Amygdala (tissue), 56 donors: Measurements from ENCODE around the gene DHX35.
"Not testable (repeated sequence)": the region's sequence is repeated elsewhere in the genome, so short reads cannot be mapped to it uniquely, and the experiment has no call there.

Experiments
- DNase-seq, 56 donors: peaks; one replicate each; lab custom pipeline; 2025; lab: John Stamatoyannopoulos, UW

The DHX35 gene

GRCh38 chr20:38940644-38941043 is 21.5 kb upstream of the DHX35 start:
- no peak for DNase-seq

- no peak for DNase-seq
Observed at GRCh38 chr20:38941726-38942389, 20.3 kb upstream of the DHX35 start.

DNA sequence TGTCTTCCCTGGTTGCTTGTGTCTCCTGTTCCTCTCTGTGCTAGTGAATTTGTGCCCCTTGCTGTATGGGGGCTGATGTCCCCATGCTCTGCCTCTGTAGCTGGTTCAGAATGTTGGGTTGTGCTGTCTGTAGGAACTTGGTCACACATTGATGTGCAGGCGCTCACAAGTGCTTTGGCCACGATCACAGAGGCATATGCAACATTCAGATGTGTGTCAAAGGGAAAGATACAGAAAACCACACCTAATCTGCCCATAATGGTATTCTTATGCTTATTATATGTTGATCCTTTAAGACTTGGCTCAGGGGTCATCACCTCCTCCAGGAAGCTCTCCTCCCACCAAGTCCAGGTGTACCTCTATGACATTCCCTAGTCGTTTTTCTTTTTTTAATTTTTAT is 17.1 kb upstream of the DHX35 start:
- no peak for DNase-seq

DNA sequence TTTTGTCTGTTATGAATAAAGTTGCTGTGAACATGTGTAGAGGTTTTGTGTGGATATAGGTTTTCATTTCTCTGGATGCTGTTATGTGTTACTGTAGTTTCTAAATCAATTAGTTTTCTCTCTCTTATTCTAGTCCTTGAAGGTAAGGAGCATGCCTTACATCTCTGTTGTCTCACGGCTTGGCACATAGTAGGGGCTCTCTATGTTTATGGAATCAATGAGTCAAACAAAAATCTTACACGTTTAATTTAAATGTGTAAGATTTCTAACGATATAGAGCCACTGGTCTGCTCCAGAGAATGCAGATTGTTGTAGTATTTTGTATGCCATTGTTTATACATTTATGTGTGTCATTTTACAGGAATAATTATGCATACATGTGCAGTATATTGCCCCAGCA is 15.3 kb upstream of the DHX35 start:
- no peak for DNase-seq

DNA sequence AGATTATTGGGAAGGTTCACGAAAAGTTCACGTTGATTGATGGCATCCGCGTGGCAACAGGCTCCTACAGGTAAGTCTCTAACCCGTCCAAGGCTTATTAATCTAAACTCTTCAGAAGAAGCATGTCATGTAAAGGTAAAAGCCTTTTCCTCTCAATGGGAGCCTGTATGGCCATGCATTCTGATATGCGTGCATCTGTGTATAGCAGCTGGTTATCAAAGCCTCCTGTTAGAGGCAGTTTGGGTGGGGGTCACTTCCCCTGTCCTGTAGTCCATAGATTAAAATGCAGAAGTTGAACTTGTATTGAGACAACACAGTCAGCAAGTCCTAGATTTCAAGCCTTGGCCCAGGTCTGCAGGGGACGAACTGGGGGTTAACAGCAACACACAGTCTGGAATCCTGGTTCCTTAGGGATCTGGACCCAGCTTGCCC is 14.2 kb upstream of the DHX35 start:
- no peak for DNase-seq

DNA sequence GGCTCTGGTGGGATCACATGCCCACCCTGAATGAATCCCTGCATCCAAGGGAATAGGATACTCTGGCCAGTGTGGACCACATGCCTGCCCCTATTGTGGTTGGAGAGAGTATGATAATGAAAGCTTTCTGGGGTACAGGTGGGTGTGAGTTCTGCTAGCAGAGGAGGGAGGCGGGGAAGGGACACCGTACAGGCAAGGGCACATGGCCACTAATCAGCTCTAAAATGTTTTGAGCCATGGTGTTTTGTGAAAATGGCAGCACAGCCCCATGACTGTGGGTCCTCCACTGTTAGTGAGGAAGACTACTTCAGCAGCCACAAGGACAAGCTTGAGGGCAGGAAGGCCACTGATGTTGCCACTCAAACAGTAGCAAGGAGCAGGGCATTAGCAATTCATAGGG is 11.9 kb upstream of the DHX35 start:
- DNase-seq = no peak

- no peak for DNase-seq
Observed at GRCh38 chr20:38951611-38952010, 10.5 kb upstream of the DHX35 start.

GRCh38 chr20:38952153-38952552 is 10.0 kb upstream of the DHX35 start:
- no peak for DNase-seq

DNA sequence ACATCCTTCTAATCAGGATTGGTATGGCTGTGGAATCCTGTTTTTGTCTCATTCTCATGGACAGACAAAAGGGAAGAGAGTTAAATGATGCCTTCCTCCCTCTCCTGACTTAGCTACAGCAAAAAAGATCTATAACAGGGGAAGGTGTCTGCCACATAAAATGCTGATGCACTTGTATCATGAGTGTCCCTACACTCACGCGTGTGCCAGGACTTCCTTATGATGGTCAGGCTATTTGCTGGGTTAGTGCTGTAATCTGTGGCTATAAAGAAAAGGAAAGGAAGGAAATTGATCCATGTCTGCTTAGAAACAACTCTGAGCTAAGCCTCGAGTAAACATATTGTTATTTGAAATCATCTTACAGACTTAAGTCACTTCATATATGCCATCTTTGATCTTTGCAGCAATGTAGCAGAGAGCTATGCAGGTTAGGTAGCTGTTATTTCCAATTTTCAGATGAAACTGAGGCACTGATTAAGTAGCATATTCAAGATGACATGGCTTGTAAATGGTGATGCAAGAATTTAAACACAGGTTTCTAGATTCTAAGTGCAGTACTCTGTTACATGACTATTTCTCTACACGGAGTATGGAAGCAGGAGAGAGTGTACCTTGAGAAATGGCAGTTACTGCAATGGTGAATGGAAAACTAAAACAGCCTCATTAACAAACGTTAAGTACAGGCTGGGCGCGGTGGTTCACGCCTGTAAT is 8.4 kb upstream of the DHX35 start:
- DNase-seq = no peak

- no peak for DNase-seq
Observed at GRCh38 chr20:38957235-38957876, 4.8 kb upstream of the DHX35 start.

- DNase-seq = no peak
Observed at GRCh38 chr20:38957915-38958485, 4.1 kb upstream of the DHX35 start.

GRCh38 chr20:38960187-38960687 is 1.9 kb upstream of the DHX35 start:
- not testable (repeated sequence) for DNase-seq

GRCh38 chr20:38961530-38962043 is 557 bp upstream of the DHX35 start:
- DNase-seq = peak in 1 of 56 donors; percentile 47

- DNase-seq = no peak
Observed at GRCh38 chr20:38962928-38963401, 821 bp downstream of the DHX35 start.

DNA sequence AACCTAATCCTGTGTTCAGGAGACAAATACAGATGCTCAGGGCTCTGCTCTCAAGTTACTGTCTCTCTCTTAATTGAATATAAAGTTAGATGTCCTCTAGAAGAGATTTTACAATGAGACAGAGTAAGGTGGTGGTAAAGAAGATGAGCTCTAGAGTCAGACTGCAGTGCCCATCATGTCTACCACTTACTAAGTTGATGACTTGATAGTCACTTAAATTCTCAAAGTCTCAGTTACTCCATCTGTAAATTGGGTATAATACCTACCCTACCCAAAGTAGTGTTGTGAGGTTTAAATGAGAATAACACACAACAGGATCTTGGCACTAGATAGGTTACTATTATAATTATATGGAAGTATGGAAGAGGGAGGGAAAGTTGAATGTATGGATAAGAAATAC is 1.6 kb downstream of the DHX35 start:
- no peak for DNase-seq

- no peak for DNase-seq
Observed at GRCh38 chr20:38965264-38965663, 3.1 kb downstream of the DHX35 start.

GRCh38 chr20:38968090-38968489 is 5.9 kb downstream of the DHX35 start:
- peak in 1 of 56 donors; percentile 9 for DNase-seq

DNA sequence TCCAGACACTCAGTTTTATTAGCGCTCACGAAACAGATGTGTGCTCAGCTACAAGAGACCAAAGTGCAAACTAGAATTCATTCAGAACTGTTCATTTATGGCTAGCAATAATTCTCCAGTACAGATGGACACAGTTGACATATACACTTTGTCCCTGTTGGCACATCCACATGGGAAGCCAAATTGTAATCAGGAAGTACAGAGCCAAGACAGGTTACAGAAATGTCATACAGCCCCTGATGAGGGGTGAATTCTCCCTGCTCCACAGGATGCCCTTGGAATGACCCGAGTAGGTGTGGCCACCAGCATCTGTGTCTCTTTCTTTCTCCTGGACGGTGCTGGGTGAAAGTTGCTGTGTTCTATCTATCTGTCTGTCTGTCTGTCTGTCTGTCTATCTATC is 7.6 kb downstream of the DHX35 start:
- DNase-seq = no peak

GRCh38 chr20:38970302-38970701 is 8.2 kb downstream of the DHX35 start:
- no peak for DNase-seq

GRCh38 chr20:38973107-38973506 is 11.0 kb downstream of the DHX35 start:
- DNase-seq = no peak

DNA sequence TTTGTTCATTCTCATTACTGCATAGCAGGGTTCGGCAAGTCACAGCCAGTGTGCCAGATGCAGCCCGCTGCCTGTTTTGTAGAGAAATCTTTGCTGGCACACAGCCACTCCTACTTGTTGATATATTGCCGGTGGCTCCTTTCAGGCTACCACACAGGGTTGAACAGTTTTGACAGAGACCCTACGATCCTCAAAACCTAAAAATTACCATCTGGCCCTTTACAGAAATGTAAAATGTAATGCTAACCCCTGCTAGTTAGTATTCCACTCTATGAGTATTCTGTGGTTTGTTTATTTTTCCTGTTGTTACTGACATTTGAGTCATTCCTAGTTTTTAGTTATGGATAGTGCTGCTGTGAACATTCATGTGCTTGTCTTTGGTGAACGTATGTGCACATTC is 11.5 kb downstream of the DHX35 start:
- DNase-seq = peak in 12 of 56 donors; percentile 2 to 11 (median 6)
